HL-60 (cell line): ENCODE results near the gene VARS1.

Experiments
- DNase-seq, 2 experiments: peaks; one replicate each; pipeline ENCODE4 v3.0.0-alpha.2; 2010 to 2020; ENCODE audit warnings: low read depth in 1 of 2, low spot score in 1 of 2
- H3K27ac ChIP-seq: fragments of 250-450 bp; sonication (Bioruptor Pico); replicated peaks from 2 replicates; pipeline ENCODE4 v1.5.1; 2020; ENCODE audit warnings: mild to moderate bottlenecking, moderate library complexity
- H3K27me3 ChIP-seq: fragments of 250-450 bp; sonication (Bioruptor Pico); 2 replicates; pipeline ENCODE4 v1.5.1; 2021; ENCODE audit warnings: mild to moderate bottlenecking, moderate library complexity; ENCODE audit not compliant: insufficient read depth, poor library complexity, severe bottlenecking
- H3K4me3 ChIP-seq: replicated peaks from 2 replicates; pipeline ENCODE4 v1.5.1; 2011; ENCODE audit warnings: mild to moderate bottlenecking, control low read depth, low read length; ENCODE audit not compliant: insufficient read depth
- CTCF ChIP-seq: IDR thresholded peaks from one replicate; pipeline ENCODE4 v1.5.1; 2011; ENCODE audit warnings: low read length, control low read depth, inconsistent platforms; ENCODE audit not compliant: insufficient read depth
- GABPA ChIP-seq: IDR thresholded peaks from 2 replicates; pipeline ENCODE4 v1.6.1; 2012; ENCODE audit warnings: low read depth
- POLR2AphosphoS5 ChIP-seq: IDR thresholded peaks from 2 replicates; pipeline ENCODE4 v1.6.1; 2012; ENCODE audit warnings: low read depth
- SPI1 ChIP-seq: IDR thresholded peaks from 2 replicates; pipeline ENCODE4 v1.6.1; 2012; ENCODE audit warnings: low read depth, mild to moderate bottlenecking, borderline replicate concordance
- TF ChIP-seq, protein P1 (sequence below): IDR thresholded peaks from 2 replicates; pipeline ENCODE4 v1.6.1; 2012; ENCODE audit warnings: low read depth; ENCODE audit not compliant: insufficient replicate concordance

Gene VARS1

DNA sequence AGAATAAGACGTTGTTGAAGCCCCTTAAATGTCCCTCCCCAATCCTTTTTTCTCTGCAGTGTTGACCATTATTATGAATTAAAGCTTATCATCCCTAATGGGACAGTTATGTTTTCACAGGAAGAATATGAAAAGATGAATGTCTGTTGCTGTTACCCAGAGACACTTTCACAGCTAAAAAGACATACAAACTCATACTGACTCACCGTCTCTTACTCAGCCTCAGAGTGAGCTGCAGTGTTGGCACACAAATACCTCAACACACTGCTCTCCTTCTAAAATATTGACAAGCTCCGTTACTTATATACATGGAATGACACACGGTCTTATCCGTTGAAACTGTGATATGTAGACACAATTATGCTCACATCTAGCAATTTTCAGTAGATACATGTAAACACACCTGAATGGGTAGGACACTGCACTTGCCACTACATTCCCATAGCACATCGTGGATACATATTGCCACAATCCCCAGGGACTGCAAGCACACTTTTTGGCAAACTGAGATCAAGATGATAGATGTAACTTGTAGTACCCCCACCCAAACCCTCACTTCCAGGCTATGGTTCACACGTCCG is 42.7 kb downstream of the VARS1 start:
- Histone ChIP-seq H3K27me3 (no peaks in the 10 kb centered on the region), H3K4me3 (no peak overlapping the region), H3K27ac (no peak overlapping the region)
- DNase-seq: no peak
- TF ChIP-seq SPI1 (no peak), GABPA (no peak), POLR2AphosphoS5 (no peak)
- TF ChIP-seq, protein P1, sequence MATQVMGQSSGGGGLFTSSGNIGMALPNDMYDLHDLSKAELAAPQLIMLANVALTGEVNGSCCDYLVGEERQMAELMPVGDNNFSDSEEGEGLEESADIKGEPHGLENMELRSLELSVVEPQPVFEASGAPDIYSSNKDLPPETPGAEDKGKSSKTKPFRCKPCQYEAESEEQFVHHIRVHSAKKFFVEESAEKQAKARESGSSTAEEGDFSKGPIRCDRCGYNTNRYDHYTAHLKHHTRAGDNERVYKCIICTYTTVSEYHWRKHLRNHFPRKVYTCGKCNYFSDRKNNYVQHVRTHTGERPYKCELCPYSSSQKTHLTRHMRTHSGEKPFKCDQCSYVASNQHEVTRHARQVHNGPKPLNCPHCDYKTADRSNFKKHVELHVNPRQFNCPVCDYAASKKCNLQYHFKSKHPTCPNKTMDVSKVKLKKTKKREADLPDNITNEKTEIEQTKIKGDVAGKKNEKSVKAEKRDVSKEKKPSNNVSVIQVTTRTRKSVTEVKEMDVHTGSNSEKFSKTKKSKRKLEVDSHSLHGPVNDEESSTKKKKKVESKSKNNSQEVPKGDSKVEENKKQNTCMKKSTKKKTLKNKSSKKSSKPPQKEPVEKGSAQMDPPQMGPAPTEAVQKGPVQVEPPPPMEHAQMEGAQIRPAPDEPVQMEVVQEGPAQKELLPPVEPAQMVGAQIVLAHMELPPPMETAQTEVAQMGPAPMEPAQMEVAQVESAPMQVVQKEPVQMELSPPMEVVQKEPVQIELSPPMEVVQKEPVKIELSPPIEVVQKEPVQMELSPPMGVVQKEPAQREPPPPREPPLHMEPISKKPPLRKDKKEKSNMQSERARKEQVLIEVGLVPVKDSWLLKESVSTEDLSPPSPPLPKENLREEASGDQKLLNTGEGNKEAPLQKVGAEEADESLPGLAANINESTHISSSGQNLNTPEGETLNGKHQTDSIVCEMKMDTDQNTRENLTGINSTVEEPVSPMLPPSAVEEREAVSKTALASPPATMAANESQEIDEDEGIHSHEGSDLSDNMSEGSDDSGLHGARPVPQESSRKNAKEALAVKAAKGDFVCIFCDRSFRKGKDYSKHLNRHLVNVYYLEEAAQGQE: no peak

DNA sequence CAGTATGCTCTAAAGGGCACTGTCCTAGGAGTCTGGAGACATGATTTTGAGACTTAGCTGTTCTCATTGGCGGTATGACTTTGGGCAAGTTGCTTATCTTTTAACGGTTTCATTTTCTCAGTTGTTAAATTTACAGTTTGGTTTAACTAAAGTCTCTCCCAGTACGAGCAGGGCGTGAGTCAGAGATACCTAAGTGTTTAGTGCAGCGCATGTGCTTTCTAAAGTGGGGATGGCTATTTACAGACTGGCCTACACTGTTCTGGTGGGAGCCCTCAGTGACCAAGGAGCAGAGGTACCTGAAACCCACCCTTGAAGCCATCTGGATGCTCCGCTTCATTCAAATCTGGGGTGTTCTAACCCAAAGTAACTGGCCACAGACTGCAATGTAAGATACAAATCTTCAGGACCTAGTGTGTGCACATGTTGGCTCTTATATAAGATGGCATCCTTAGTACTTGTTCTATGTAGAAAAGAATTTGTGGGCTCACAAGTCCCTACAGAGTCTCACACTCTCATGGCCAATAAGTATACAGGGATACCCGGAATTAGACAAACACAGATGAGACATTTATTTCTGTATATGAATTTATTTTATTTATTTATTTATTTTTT is 45.0 kb downstream of the VARS1 start:
- TF ChIP-seq GABPA (no peak), POLR2AphosphoS5 (no peak), SPI1 (no peak)
- TF ChIP-seq, protein P1: no peak
- Histone ChIP-seq H3K4me3 (no peak overlapping the region), H3K27ac (no peak overlapping the region), H3K27me3 (no peaks in the 10 kb centered on the region)
- DNase-seq: no peak

GRCh38 chr6:31749301-31750036 is 46.1 kb downstream of the VARS1 start:
- no peak overlapping the region for H3K4me3 ChIP-seq
- no peak for TF ChIP-seq CTCF
- no peak for TF ChIP-seq GABPA
- no peak for TF ChIP-seq SPI1
- TF ChIP-seq, protein P1: no peak
- no peak for TF ChIP-seq POLR2AphosphoS5
- no peak for DNase-seq
- no peak overlapping the region for H3K27ac ChIP-seq
- no peaks in the 10 kb centered on the region for H3K27me3 ChIP-seq
